ENCODE results near the gene ATP5MC3.

- TF ChIP-seq CTCF (IDR thresholded peaks at IDR 0.05) (no peak), POLR2A (IDR thresholded peaks at IDR 0.05) (no peak)
Observed at GRCh38 chr2:175181877-175182308, 383 bp upstream of the ATP5MC3 start.

Data from testis (tissue), 2 donors.